GM12872 (cell line): ENCODE results near the gene SLX9.

Experiments
- CTCF ChIP-seq: IDR thresholded peaks from 3 replicates; pipeline ENCODE4 v1.5.1; 2011; ENCODE audit warnings: low read depth, mild to moderate bottlenecking, low read length, moderate library complexity; ENCODE audit not compliant: insufficient read depth

SLX9 gene

GRCh38 chr21:44996096-44996495 is 56.3 kb downstream of the SLX9 start:
- TF ChIP-seq CTCF = no peak

- no peak for TF ChIP-seq CTCF
Measured at GRCh38 chr21:44996501-44996921, 56.7 kb downstream of the SLX9 start.

GRCh38 chr21:44996983-44997936 is 57.4 kb downstream of the SLX9 start:
- no peak for TF ChIP-seq CTCF

- no peak for TF ChIP-seq CTCF
Measured at GRCh38 chr21:44998086-44998620, 58.3 kb downstream of the SLX9 start.

GRCh38 chr21:44998621-44999427 is 59.0 kb downstream of the SLX9 start:
- TF ChIP-seq CTCF = no peak

- no peak for TF ChIP-seq CTCF
Measured at GRCh38 chr21:44999428-44999971, 59.7 kb downstream of the SLX9 start.
